NCI-H446 treated with DMSO at 0.1 percent for 48 hours (cell line): ENCODE results near the gene DUSP9.

Experiments
- DNase-seq: peaks from one replicate; lab custom pipeline; 2025; lab: John Stamatoyannopoulos, UW

DUSP9 gene

DNA sequence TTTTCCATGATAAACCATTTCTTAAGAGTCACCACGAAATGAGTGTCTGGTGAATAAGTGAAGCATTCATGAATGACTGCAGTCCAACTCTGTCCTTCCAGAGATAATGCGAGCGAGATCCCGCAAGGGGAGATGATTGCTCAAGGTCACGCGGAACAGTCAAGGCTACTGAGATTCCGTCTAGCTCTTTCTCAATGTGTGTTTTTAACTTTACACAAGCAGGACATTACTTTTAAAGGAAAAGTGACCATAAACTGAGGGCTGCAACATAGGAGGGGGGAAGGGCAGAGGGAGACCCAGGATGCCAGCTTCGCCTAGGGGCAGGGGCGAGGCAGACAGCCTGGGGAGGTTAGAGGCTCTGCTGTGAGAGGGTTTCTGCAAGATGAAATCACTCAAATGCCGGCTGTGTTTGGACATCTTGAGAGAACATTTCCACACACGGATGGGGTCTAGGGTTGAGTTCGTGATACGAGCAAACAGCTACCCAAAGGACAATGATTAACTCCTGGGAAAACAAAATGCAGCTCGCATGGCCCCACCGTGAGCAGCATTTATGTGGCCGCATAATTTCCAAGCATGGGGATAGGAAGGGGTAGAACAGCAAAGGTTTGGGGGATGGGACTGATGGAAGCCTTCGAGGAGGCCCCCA, 24.2 kb upstream of the DUSP9 start:
- DNase-seq: no peak

DNA sequence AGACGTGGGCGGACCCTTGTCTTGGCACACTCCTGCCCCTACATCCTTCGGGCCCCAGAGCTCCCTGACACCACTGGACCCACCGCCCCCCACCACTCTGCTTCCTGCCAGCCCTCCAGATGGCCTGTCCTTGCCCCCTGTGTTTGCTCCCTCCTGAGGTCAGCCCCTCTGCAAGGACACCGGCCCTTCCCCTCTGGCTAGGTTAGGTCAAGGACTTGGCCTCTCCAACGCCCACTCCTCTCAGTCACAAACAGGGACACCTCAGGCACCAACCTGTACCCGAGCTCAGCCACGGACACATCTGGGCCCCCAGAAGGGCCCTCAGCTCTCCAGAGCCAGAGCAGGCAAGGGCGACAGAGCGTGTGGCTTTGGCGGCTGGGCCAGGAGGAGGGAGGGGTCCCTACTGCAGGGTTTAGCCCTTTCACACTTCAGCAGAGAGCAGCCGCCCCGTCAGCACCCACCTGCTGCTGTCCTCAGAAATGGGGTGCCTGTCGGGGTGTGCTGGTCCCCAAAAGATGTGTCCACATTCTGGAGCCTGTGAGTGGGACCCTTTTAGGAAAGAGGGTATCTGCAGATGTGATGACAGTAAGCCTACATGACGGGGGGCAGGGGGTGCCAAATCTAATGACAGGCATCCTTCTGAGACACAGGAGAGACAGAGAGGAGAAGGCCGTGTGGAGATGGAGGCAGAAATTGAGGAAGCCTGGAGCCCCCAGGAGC, 23.5 kb upstream of the DUSP9 start:
- DNase-seq: no peak

- DNase-seq: no peak
These were observed 22.6 kb upstream of the DUSP9 start for GRCh38 chrX:153624196-153625091.

GRCh38 chrX:153625271-153626024, 21.6 kb upstream of the DUSP9 start:
- DNase-seq: no peak

DNA sequence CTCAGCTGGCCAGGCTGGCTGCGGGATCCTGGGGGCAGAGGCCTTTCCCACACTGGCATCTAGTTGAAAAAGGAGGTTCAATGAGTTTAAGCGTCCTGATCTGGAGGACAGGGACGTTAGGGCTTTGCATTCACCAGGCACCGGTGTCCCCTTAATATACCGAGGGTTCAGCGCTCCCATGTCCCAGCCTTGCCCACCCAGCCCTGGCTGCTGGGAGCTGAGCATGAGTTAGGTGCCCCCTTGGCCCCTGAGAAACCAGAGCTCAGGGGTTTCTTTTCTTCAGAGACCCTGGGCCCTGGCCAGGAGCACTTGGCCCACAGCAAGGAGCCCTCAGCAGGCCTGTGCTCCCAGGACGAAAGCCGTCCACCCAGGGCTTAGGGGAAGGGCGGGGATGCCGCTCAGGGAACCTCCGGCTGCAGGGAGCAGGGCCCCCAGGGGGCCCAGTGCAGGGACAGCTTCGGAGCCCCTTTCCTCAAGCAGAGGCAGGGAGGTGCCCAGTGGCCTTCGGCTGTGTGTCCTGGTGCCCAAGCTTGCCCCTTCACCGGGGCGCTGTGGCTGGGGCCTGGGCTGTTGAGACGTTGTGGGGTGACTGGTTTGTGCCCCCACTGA, 20.9 kb upstream of the DUSP9 start:
- DNase-seq: no peak

GRCh38 chrX:153626863-153627674, 19.9 kb upstream of the DUSP9 start:
- no peak for DNase-seq

GRCh38 chrX:153627675-153628111, 19.3 kb upstream of the DUSP9 start:
- DNase-seq: no peak

DNA sequence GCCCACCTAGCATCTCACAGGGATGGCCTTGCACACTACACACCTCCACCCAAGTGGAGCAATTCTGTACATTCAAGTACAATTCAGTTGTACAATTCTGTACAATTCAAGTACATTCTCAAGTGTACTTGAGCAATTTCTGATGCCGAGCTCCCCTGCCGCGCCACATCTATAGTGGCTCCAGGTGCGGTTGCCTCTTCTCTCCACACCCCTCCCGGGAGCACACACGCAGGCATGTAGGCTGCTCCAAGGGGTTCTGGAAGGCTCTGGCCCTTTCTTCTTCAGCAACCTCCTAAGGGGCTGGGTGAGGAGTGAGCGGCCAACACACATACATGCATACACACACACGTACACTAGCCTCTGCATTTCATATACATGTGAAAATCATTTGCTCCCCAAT, 18.9 kb upstream of the DUSP9 start:
- no peak for DNase-seq

DNA sequence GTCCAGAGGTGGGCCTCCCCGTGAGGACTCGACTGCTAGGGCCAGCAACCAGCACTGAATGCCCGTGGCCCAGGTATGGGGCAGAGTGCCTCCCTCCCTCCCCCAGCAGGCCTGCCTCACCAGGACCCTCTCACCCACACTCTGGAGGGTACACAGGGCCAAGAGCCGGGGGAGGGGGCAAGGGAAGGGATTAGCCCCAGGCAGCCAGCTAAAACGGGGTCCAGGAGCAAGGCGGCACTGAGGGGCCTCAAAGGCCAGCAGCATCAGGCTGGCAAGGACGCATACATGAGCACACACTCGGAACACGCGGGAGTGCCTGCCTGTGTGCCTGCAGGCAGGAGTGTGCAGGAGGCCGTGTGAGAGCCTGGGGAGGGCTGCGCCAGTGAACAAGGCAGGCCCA, 18.3 kb upstream of the DUSP9 start:
- no peak for DNase-seq

- no peak for DNase-seq
These were observed 15.7 kb upstream of the DUSP9 start for GRCh38 chrX:153631346-153631745.

- DNase-seq: no peak
These were observed 15.0 kb upstream of the DUSP9 start for GRCh38 chrX:153631907-153632594.

DNA sequence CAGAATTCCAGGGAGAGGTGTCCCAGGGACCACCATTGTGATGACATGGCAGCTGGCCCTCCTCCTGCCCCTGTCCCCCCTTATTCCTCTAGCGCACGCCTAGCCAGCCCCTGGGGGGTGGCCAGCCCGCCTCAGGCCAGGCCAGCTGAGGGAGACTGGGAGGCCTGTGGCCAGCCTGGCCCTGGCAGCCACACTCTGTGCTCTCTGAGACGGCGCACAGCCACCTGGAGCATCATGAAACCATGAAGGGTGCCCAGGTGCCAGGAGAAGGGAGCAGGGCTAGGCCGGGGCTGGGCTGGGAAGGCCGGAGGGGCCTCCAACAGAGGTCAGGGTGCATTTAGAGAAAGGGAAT, 14.4 kb upstream of the DUSP9 start:
- DNase-seq: no peak

GRCh38 chrX:153633048-153633447, 14.0 kb upstream of the DUSP9 start:
- no peak for DNase-seq

DNA sequence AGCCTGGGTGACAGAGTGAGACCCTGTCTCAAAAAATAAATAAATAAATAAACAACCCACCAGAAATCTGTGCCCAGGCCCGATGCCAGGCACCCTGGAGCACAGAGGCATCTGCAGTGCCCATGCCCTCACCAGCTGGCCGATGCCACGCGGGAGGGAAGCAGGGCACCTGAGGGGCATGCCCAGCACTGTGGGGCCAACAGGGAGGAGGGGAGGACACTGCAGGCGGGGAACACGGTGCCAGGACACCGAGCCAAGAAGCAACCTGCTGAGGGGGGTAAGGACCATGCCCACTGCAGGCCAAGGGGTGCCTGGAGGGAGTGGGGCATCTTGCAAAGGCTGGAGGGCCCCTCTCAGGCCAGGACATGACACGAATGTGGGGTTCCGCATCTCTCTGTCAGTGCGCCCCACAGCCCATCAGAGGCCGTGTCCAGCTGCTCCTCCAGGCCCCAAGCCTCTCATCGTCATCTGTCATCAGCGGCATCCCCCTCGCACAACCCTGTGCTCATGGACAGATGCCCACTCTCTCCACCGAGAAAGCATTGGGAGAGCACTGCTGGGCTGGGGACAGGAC, 13.3 kb upstream of the DUSP9 start:
- no peak for DNase-seq

DNA sequence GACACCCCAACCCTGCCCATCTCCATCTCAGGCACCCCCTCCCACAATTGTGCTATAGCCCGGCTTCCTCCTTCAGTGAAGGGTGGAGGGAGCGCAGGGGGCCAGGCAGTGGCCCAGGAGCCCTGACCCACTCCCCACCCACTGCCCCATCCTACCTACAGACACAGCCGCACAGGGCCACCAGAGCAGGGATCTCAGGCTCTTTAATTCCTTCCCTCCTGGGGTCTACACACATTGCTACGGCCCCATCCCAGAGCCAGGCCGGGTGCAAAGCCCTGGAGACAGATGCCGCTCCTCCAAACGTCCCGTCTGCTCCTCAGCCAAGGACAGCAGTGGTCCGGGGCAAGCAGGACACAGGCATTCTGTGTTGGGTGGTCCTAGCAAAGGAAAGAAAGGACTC, 12.8 kb upstream of the DUSP9 start:
- DNase-seq: no peak

GRCh38 chrX:153634832-153635231, 12.2 kb upstream of the DUSP9 start:
- no peak for DNase-seq

DNA sequence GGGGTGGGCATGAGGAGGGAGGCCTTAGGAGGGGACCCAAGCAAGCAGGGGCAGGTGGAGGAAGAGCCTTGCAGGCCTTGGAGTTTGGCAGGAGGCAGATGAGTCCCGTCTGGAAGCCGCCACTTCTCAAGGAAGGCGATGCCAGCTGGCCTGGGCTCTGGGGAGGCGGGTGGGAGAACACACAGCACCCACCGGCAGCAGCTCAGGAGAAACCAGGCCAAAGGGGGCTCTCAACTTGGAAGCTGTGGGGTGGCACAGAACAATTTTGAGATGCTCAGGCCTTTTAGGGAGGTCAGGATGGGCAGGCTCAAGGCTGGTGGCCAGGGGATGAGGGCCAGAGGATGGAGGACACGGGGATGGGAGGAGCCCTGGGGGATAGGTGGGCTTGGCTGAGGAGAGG, 11.6 kb upstream of the DUSP9 start:
- no peak for DNase-seq

DNA sequence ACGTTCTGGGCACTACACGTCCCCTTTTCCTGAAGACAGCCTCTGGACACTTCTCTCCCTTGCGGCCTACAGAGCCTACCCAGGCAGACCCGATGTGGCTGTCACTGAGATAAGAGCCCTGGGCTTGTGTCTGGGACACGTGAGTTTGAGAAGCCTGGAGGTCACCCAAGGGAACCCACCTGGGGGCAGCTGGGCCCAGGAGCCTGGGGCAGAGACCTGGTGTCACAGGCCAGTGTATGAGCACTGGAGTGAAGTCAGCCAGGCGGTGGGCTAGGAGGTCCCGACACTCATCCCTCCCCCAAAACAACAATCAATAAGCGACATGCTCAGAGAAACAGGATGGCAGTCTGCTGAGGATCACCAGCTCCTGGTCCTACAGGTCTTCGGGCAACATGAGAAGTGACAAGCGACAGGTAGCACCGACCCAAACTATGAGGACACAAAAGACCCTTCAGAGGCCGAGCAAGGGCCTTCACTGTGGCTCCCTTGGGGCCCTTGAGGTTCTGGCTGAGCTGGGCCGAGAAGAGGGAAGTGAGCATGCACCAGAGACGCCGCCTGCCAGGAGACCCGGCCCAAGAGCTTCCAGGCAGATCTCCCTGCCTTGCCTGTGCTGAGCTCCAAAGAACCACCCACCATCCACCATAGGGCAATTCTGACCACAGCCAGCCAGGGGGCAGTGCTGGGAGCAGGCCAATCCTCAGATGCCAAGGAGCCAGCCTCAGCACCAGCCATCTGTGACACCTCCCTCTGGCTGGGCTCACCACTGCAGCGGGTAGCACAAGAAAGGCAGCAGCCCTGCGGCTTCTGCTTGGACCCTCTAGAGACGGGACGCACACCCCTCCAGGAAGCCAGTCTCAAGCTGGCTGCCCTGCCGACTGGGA, 11.0 kb upstream of the DUSP9 start:
- DNase-seq: peak; percentile 37

- DNase-seq: no peak
These were observed 10.3 kb upstream of the DUSP9 start for GRCh38 chrX:153636716-153637115.
